Keratinocyte (primary cell): ENCODE data around the gene BTBD16.

Experiments used
- EZH2 ChIP-seq: IDR thresholded peaks from one replicate; pipeline ENCODE4 v1.6.1; 2012; ENCODE audit warnings: inconsistent platforms, mild to moderate bottlenecking, low read length, moderate library complexity
- TF ChIP-seq, protein P1 (sequence below), 3 experiments: IDR thresholded peaks in 1 of 3; conservative IDR thresholded peaks in 1 of 3; optimal IDR thresholded peaks in 1 of 3; 2 replicates in 2 of 3; 3 replicates in 1 of 3; pipeline versions ENCODE3 to v1.5.1; 2011; ENCODE audit warnings: low read length in 3 of 3, mild to moderate bottlenecking in 3 of 3, moderate library complexity in 2 of 3, control low read depth in 1 of 3, inconsistent platforms in 1 of 3; ENCODE audit not compliant: insufficient read depth in 2 of 3; ENCODE audit errors: extremely low read depth in 1 of 3

DNA sequence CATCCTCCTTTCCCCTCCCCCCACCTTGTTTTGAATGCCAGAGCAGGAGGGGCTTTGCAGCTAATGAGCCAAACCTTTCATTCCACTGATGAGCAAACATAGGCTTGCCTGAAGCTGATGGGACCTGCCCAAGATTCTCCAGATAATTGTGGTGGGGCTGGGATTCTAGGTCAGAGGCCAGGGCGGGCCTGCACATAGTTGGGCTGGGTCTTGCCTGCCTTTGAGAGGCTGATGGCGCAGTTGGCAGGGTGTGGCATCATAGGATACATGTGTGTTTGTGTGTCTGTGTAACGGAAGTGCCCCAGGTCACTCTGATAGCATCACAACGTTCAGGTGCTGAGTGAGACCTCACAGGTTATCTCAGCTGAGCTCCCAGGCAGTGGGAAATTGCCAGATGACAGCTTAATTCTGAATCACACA, 22.9 kb downstream of the BTBD16 start:
- TF ChIP-seq, protein P1, sequence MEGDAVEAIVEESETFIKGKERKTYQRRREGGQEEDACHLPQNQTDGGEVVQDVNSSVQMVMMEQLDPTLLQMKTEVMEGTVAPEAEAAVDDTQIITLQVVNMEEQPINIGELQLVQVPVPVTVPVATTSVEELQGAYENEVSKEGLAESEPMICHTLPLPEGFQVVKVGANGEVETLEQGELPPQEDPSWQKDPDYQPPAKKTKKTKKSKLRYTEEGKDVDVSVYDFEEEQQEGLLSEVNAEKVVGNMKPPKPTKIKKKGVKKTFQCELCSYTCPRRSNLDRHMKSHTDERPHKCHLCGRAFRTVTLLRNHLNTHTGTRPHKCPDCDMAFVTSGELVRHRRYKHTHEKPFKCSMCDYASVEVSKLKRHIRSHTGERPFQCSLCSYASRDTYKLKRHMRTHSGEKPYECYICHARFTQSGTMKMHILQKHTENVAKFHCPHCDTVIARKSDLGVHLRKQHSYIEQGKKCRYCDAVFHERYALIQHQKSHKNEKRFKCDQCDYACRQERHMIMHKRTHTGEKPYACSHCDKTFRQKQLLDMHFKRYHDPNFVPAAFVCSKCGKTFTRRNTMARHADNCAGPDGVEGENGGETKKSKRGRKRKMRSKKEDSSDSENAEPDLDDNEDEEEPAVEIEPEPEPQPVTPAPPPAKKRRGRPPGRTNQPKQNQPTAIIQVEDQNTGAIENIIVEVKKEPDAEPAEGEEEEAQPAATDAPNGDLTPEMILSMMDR (optimal IDR thresholded peaks at IDR 0.05 in 1 of 3, IDR thresholded peaks at IDR 0.05 in 1 of 3, conservative IDR thresholded peaks at IDR 0.05 in 1 of 3; ENCODE audit: extremely low read depth in 1 of 3, insufficient read depth in 2 of 3, low read length in 3 of 3): no peak
- no peak for TF ChIP-seq EZH2
